ENCODE results near the gene RER1. TPM values are rescaled to one million over a fixed set of nuclear protein-coding genes. Genes with fewer than 3 reads are reported as not detected.

Gene RER1, protein sequence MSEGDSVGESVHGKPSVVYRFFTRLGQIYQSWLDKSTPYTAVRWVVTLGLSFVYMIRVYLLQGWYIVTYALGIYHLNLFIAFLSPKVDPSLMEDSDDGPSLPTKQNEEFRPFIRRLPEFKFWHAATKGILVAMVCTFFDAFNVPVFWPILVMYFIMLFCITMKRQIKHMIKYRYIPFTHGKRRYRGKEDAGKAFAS
- total RNA-seq: 94.2 and 123 TPM in 2 replicates

DNA sequence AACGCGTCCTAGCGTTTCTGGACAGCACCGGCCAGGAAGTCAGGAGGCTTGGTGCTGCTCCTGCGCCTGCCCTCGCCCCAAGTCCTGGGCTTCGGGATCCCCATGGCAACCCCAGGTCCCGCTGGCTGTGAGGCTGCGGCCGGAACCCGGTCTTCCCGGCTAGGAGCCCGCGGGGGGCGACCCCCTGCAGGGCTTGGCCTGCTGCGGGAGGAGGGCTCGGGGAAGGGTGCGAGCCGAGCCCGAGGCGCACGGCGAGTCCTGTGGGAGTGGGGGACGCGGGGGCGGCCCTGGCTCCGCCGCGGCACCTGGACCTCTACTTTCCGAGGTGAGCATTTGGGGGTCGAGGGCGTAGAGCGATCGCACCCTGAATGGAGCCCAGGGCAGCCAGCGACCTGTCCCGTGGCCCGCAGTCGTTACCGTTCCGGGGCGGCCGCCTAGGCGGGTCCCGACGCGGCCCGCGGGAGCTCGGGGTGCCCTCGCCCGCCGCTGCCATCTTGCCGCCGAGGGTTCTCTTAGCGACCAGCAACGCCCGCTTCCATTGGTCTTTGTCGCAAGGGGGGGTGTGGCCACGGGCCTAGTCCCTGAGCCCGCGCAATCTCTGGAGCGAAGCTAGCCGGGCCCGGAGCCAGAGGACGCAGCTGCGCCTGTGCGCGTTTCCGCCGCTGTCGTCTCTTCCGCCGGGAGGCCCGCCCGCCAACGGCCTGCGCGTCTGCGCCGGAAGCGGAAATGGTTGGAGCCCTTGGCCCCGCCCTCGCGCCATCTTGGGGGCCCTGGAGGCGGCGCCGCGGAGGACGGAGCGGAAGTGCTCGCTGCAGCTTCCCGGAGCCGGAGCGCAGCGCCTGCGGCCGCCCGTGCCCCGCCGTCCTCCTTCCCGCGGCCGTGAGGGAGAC is at the start of gene RER1, which contains the start of gene MORN1:
TSS of gene RER1 (plus strand) at position 801 of the 890 bp plus-strand sequence. CDS start 3,950 bp downstream, outside the sequence.
TSS of gene MORN1 (minus strand) at position 514 of the 890 bp plus-strand sequence. CDS start at position 493, 21 bp downstream.

DNA sequence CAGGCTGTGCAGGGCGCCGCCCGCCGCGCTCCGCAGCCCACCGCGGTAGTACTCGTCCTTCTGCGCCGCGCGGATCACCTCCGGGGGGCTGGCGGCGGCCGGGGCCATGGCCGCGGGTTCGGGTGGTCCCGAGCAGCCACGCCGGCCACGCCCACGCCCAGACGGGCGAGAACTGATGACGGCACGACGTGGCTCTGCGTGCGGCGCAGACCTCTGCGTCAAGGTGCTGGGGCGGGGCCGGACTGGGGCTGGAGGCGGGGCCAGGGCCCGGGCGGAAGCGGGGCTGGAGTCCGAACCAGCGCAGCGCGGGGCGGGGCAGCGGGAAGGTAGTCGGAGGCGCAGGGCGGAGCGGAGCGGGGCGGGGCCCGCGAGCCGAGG is 20.7 kb downstream of the RER1 start, which contains the start of gene PEX10:
TSS of gene PEX10 (minus strand) at position 170 of the 378 bp plus-strand sequence. CDS start at position 108, 62 bp downstream.

Other genes with a start within 250 kb of the RER1 start
- 31.6 and 35.1 TPM in 2 replicates for gene FAAP20, start 197.1 kb upstream of the RER1 start, total RNA-seq
- 16.0 and 17.0 TPM in 2 replicates for gene SKI, start 163.5 kb upstream of the RER1 start, total RNA-seq
- gene MORN1, start 287 bp upstream of the RER1 start, total RNA-seq: 1.6 and 5.8 TPM in 2 replicates
- gene PEX10, start 20.7 kb downstream of the RER1 start, total RNA-seq: 40.7 and 42.5 TPM in 2 replicates
- gene PLCH2, start 84.4 kb downstream of the RER1 start, total RNA-seq: 99.9 and 124 TPM in 2 replicates
- gene PANK4, start 134.8 kb downstream of the RER1 start, total RNA-seq: 21.8 and 24.3 TPM in 2 replicates
- 0.31 TPM in 1 of 2 replicates, not detected in the other for gene HES5, start 138.4 kb downstream of the RER1 start, total RNA-seq
- 10.3 and 15.1 TPM in 2 replicates for gene TNFRSF14, start 164.5 kb downstream of the RER1 start, total RNA-seq
- gene PRXL2B, start 194.9 kb downstream of the RER1 start, total RNA-seq: 15.1 and 15.2 TPM in 2 replicates
- gene MMEL1, start 241.2 kb downstream of the RER1 start, total RNA-seq: 0.70 TPM in 1 of 2 replicates, not detected in the other

All from hair follicular keratinocyte (primary cell).